PC-3 (cell line): ENCODE data around the gene SUCO. TPM values are rescaled to one million over a fixed set of nuclear protein-coding genes. Genes with fewer than 3 reads are reported as not detected.

Experiments used
- ATAC-seq: fragments of 200-7000 bp; cut with Tn5 transposase; 2 replicates; pipeline ENCODE4 v1.9.1; 2020; ENCODE audit warnings: mild to moderate bottlenecking, moderate library complexity
- BruUV-seq: library from RNA; stranded (reverse); fragments of 400-500 nt; replicated peaks from 2 replicates; lab custom pipeline; 2021; lab: Mats Ljungman, UMichigan
- CTCF ChIA-PET: fragments of 300-600 bp; sonication (Branson Sonifier 250); formaldehyde crosslinking; loops from one replicate; lab custom pipeline; 2022; ENCODE audit warnings: antibody characterized with exemption; lab: Charles Lee
- POLR2A ChIA-PET: fragments of 300-600 bp; sonication (Branson Sonifier 250); formaldehyde crosslinking; loops from one replicate; lab custom pipeline; 2022; ENCODE audit warnings: antibody characterized with exemption; ENCODE audit not compliant: unreplicated experiment; lab: Charles Lee
- DNase-seq: peaks from one replicate; pipeline ENCODE4 v3.0.0-alpha.2; 2015
- H2AFZ ChIP-seq: fragments of 300-600 bp; sonication (generic); 2 replicates; pipeline ENCODE4 v1.6.0; 2016; ENCODE audit warnings: antibody characterized with exemption, low read length
- H3F3A ChIP-seq: fragments of 300-600 bp; sonication (generic); one replicate; pipeline ENCODE4 v1.6.0; 2017; ENCODE audit warnings: antibody characterized with exemption, low read length, control low read depth, mild to moderate bottlenecking; ENCODE audit not compliant: unreplicated experiment
- H3K27ac ChIP-seq: fragments of 300-600 bp; sonication (generic); 2 replicates; pipeline ENCODE4 v1.5.1; 2016; ENCODE audit warnings: mild to moderate bottlenecking, low read length
- H3K27me3 ChIP-seq: fragments of 300-600 bp; sonication (generic); 2 replicates; pipeline ENCODE4 v1.6.1; 2016; ENCODE audit warnings: low read length, mixed read lengths
- H3K36me3 ChIP-seq: fragments of 300-600 bp; sonication (generic); 2 replicates; pipeline ENCODE4 v1.6.1; 2016; ENCODE audit warnings: low read depth, mixed run types, low read length, mixed read lengths
- H3K4me1 ChIP-seq: fragments of 300-600 bp; sonication (generic); 2 replicates; pipeline ENCODE4 v1.5.1; 2016; ENCODE audit warnings: low read length; ENCODE audit not compliant: insufficient read depth
- H3K4me2 ChIP-seq: fragments of 300-600 bp; sonication (generic); 2 replicates; pipeline ENCODE4 v1.6.0; 2016; ENCODE audit warnings: low read length
- H3K4me3 ChIP-seq: fragments of 300-600 bp; sonication (generic); 2 replicates; pipeline ENCODE4 v1.5.1; 2016; ENCODE audit warnings: mild to moderate bottlenecking, low read length, mixed read lengths
- H3K79me2 ChIP-seq: fragments of 300-600 bp; sonication (generic); 2 replicates; pipeline ENCODE4 v1.6.1; 2017; ENCODE audit warnings: low read length, mixed read lengths
- H3K9ac ChIP-seq: fragments of 300-600 bp; sonication (generic); 2 replicates; pipeline ENCODE4 v1.6.0; 2016; ENCODE audit warnings: mild to moderate bottlenecking, low read length
- H3K9me2 ChIP-seq: fragments of 300-600 bp; sonication (generic); replicated peaks from 2 replicates; pipeline ENCODE4 v1.6.1; 2016; ENCODE audit warnings: mixed run types, low read length, mixed read lengths
- H3K9me3 ChIP-seq: fragments of 300-600 bp; sonication (generic); 2 replicates; pipeline ENCODE4 v1.6.1; 2016; ENCODE audit warnings: low read length, mixed read lengths
- H4K20me1 ChIP-seq: fragments of 300-600 bp; sonication (generic); 2 replicates; pipeline ENCODE4 v1.6.1; 2016; ENCODE audit warnings: low read length, mixed read lengths
- EZH2 ChIP-seq: fragments of 300-600 bp; sonication (generic); IDR thresholded peaks from one replicate; pipeline ENCODE4 v1.6.1; 2017; ENCODE audit warnings: antibody characterized with exemption, mild to moderate bottlenecking, low read length; ENCODE audit not compliant: unreplicated experiment
- EZH2phosphoT487 ChIP-seq: fragments of 300-600 bp; sonication (generic); IDR thresholded peaks from 2 replicates; pipeline ENCODE4 v1.6.1; 2018; ENCODE audit warnings: mild to moderate bottlenecking, antibody characterized with exemption, low read length, borderline replicate concordance
- intact Hi-C: fragments of 100-400 bp; cut with micrococcal nuclease; formaldehyde crosslinking; loops from 2 replicates; pipeline ENCODE4 v1.9.0; 2023
- total RNA-seq: library from RNA; depleted of rRNA; stranded (reverse); fragments of >200 nt; gene quantifications from 2 replicates; pipeline ENCODE4 v1.2.3, GENCODE V29; 2014
- TF ChIP-seq, protein P1 (sequence below): fragments of 300-600 bp; sonication (generic); conservative IDR thresholded peaks from 2 replicates; pipeline ENCODE4 v1.5.1; 2017; ENCODE audit warnings: antibody characterized with exemption, low read depth, mild to moderate bottlenecking, low read length

The SUCO gene
- total RNA-seq, 1 experiment from 2014 or later: 72.0 TPM

DNA sequence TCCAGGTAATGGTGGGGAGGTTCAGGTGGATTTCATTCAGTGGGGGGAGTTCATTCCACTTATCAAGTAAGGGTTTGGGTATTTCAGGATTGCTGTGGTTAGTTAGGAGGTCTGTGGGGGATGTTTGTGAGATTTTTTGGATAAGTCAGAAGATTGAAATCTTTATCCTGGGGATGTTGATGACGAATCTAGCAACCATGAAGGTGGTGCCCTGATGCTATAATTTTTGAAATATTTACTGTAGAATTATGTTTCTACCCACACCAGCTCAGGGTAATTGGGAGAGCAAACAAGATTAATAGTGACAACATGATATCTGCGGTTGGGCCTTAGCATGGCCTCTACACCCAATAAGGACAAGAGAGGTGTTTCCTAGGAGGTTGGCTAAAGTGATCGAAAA, 28.3 kb downstream of the SUCO start:
- no peaks in the 10 kb centered on the region for H3K9me3 ChIP-seq
- H3K9me2 ChIP-seq: no peaks in the 10 kb centered on the region
- no peak for TF ChIP-seq EZH2
- no peak for TF ChIP-seq EZH2phosphoT487
- TF ChIP-seq, protein P1, sequence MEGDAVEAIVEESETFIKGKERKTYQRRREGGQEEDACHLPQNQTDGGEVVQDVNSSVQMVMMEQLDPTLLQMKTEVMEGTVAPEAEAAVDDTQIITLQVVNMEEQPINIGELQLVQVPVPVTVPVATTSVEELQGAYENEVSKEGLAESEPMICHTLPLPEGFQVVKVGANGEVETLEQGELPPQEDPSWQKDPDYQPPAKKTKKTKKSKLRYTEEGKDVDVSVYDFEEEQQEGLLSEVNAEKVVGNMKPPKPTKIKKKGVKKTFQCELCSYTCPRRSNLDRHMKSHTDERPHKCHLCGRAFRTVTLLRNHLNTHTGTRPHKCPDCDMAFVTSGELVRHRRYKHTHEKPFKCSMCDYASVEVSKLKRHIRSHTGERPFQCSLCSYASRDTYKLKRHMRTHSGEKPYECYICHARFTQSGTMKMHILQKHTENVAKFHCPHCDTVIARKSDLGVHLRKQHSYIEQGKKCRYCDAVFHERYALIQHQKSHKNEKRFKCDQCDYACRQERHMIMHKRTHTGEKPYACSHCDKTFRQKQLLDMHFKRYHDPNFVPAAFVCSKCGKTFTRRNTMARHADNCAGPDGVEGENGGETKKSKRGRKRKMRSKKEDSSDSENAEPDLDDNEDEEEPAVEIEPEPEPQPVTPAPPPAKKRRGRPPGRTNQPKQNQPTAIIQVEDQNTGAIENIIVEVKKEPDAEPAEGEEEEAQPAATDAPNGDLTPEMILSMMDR: no peak
- 0 out of 2 replicates have a peak, but pooled peaks cover 6% of the 10 kb centered on the region for H3K79me2 ChIP-seq
- intact Hi-C loops: no loop called here
- peak; percentile 98 for DNase-seq
- CTCF ChIA-PET: no interaction called here
- no peaks in the 10 kb centered on the region for H4K20me1 ChIP-seq
- peak overlapping the region; percentile 19 for H3K4me2 ChIP-seq
- ATAC-seq: peak; percentile 84
- H3K27me3 ChIP-seq: no peaks in the 10 kb centered on the region
- H3K4me1 ChIP-seq: peaks cover 28% of the 10 kb centered on the region
- H3K36me3 ChIP-seq: peaks cover 79% of the 10 kb centered on the region
- H3K27ac ChIP-seq: peak overlapping the region; percentile 29
- no peak overlapping the region for H2AFZ ChIP-seq
- no TSS peak for BruUV-seq
- H3K9ac ChIP-seq: no peak overlapping the region
- H3F3A ChIP-seq: no peaks in the 10 kb centered on the region
- POLR2A ChIA-PET: interaction anchor here (0.6 kb wide), 1 partner anchor 29 kb away, joined by 3 read pairs; no protein-coding TSS in a partner anchor
- H3K4me3 ChIP-seq: no peak overlapping the region

DNA sequence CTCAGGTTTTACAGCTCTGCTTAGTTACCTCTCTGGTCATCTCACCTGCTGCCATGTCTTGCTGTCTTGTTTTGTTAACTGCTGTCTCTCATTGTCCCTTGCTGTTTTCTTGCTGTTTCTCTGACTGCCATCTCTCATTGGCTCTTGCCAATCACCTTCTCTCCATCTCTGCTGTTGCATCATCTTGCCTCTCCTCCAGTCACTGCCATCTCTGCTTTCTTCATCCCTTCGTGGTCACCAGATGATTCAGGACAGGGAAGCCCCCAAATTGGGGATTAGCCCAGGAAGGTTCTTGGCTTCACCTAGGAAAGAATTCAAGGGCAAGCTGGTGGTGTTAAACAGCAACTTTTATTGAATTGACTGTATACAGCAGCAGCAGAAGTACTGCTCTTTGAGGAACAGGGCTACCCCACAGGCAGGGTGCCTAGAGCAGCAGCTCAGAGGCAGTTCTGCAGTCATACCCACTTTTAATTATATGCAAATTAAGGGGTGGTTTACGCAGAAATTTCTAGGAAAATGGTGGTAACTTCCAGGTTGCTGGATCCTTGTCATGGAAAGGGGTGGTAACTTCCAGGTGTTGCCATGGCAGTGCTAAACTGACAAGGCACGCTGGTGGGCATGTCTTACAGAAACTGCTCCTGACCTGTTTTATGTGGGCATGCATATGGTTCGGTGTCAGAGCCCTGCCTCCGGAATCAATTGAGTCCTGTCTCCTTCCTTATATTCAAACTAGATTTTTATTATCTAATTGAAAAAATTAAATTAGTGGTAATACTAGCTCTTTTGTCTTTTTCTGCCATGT, 33.4 kb downstream of the SUCO start:
- no peak for DNase-seq
- Histone ChIP-seq H3K9me3 (peaks cover 6% of the 10 kb centered on the region; the same call in 1 of the 2 replicates), H3K4me1 (peaks cover 11% of the 10 kb centered on the region), H4K20me1 (no peaks in the 10 kb centered on the region), H3F3A (peaks cover 4% of the 10 kb centered on the region), H3K27me3 (no peaks in the 10 kb centered on the region), H2AFZ (no peak overlapping the region), H3K79me2 (0 out of 2 replicates have a peak, but pooled peaks cover 6% of the 10 kb centered on the region), H3K9me2 (no peaks in the 10 kb centered on the region), H3K4me3 (no peak overlapping the region), H3K9ac (no peak overlapping the region), H3K36me3 (peaks cover 62% of the 10 kb centered on the region), H3K27ac (no peak overlapping the region), H3K4me2 (no peak overlapping the region)
- ChIA-PET POLR2A (no interaction called here), CTCF (interaction anchor here (0.5 kb wide), 1 partner anchor 151 kb away, joined by 3 read pairs; no protein-coding TSS in a partner anchor)
- TF ChIP-seq EZH2phosphoT487 (no peak), EZH2 (no peak)
- TF ChIP-seq, protein P1: no peak
- BruUV-seq: no TSS peak
- ATAC-seq: no peak
- intact Hi-C loops: no loop called here

DNA sequence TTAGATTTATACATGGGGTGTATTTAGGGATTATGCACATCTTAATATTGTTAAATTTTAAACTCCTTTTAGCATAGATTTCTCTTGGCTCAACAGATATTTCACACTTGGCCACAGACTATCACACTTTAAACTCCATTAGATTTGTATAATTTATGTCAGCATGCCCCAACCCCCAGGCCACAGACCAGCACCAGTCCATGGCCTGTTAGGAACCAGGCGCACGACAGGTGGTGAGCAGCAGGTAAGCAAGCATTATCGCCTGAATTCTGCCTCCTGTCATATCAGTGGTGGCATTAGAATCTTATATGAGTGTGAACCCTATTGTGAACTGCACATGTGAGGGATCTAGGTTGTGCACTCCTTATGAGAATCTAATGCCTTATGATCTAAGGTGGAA, 34.8 kb downstream of the SUCO start:
- H2AFZ ChIP-seq: no peak overlapping the region
- no TSS peak for BruUV-seq
- peaks cover 53% of the 10 kb centered on the region for H3K36me3 ChIP-seq
- H3K4me2 ChIP-seq: no peak overlapping the region
- ATAC-seq: no peak; the same call in 1 of the 2 replicates
- no peaks in the 10 kb centered on the region for H4K20me1 ChIP-seq
- H3K9me2 ChIP-seq: no peaks in the 10 kb centered on the region
- peaks cover 6% of the 10 kb centered on the region; the same call in 1 of the 2 replicates for H3K9me3 ChIP-seq
- TF ChIP-seq EZH2phosphoT487 (no peak), EZH2 (no peak)
- TF ChIP-seq, protein P1: no peak
- ChIA-PET POLR2A (interaction anchor here (0.5 kb wide), 1 partner anchor 118 kb away, joined by 3 read pairs; no protein-coding TSS in a partner anchor), CTCF (no interaction called here)
- no peaks in the 10 kb centered on the region for H3K27me3 ChIP-seq
- intact Hi-C loops: no loop called here
- no peak overlapping the region for H3K4me3 ChIP-seq
- no peak for DNase-seq
- H3K79me2 ChIP-seq: no peaks in the 10 kb centered on the region
- peaks cover 4% of the 10 kb centered on the region for H3F3A ChIP-seq
- no peak overlapping the region for H3K27ac ChIP-seq
- peaks cover 4% of the 10 kb centered on the region; the same call in 1 of the 2 replicates for H3K4me1 ChIP-seq
- no peak overlapping the region for H3K9ac ChIP-seq
